HG03066 (cell line): ENCODE data around the gene ST13.
"Not testable (repeated sequence)": the region's sequence is repeated elsewhere in the genome, so short reads cannot be mapped to it uniquely, and the experiment has no call there.

Source experiments
- ATAC-seq: cut with Tn5 transposase; IDR thresholded peaks from one replicate; pipeline ENCODE4 v1.9.1; 2021; ENCODE audit warnings: low read depth; ENCODE audit not compliant: unreplicated experiment

The ST13 gene

DNA sequence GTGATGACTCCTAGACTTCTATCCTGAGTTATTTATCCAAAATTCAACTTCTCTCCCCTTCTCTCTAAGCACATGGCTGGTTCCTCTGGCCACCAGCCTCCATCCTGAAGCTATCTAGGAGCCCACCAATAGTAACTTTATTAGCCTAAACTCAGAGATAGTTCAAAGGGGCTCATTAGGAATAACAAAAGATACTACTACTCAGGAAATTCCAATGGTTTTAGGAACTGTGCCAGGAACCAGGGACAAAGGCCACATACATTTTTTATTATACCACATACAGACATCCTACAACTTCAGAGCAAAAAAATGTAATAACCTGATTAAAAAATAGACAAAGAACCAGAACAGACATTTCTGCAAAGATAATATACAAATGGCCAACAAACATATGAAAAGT, 65.2 kb downstream of the ST13 start:
- ATAC-seq: no peak

DNA sequence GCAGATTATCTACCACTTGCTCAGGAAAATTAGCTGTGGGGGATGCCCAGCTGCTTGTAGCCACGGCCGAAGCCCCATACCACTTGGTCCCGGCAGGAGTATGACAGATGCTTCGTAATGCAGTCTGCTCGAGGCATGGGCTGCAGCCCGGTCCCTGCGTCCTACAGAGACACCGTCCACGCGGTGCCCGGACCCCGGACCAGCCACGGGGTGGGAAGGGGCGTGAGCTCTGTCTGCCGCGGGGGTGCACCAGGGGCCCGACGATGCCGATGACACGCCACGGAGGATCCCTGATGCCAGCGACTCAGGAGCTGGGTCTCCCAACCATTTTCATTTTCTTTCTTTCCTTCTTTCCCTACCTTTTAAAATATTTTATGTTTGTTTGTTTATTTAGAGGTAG, 67.3 kb downstream of the ST13 start:
- ATAC-seq: no peak

DNA sequence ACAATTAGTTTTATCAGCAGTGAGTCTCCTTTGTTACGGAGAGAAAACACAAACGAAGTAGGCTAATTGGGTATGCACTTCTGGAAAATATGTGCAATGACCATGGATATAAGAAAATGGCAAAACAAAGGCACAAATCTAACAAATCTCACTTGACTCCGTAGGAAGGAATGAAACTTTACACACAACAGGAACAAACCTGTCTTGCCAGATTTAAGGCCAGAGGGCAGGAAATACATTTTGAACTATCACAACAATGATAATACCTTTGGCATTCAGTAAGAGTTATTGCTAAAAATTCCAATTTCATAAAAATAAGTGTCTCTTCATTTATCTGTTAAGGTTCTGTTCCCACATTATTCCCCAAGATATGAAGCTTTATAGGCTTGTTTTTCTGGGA, 73.9 kb downstream of the ST13 start:
- ATAC-seq: no peak

DNA sequence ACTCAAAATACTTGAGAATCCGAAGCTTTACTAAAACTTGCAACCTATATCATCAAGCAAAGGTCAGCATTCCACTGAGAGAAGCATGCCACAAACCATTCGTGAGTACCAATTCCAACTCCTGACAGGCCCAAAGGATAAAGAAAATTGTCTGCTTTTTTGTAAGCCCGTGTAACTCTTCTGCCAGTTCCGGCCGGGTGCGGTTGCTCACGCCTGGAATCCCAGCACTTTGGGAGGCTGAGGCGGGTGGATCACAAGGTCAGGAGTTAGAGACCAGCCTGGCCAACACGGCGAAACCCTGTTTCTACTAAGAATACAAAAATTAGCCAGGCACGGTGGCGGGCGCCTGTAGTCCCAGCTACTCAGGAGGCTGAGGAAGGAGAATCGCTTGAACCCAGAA, 74.7 kb downstream of the ST13 start:
- ATAC-seq: not testable (repeated sequence)
